NCI-H2029 (cell line): ENCODE data around the gene DDAH1.

ENCODE experiments used
- DNase-seq: peaks from one replicate; lab custom pipeline; 2025; lab: John Stamatoyannopoulos, UW

The DDAH1 gene

DNA sequence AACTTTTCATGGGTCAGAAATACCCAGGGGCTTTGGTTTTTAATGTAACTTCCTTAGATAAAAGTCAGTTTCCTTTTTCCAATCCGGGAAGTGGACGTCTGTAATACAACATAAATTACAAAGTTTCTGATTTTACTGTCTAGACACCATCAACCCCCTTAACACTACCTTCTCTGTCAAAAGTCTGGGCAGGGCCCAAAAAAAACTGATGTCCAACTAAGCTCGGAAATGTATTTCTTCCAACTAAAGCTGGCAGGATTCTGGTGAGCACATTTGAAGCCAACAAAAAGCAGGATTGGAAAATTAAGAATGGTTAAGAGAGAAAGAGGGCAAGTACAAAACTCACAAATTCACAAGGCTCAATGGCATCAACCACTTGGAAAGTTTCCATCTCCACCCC is 24.3 kb downstream of the DDAH1 start:
- no peak for DNase-seq

DNA sequence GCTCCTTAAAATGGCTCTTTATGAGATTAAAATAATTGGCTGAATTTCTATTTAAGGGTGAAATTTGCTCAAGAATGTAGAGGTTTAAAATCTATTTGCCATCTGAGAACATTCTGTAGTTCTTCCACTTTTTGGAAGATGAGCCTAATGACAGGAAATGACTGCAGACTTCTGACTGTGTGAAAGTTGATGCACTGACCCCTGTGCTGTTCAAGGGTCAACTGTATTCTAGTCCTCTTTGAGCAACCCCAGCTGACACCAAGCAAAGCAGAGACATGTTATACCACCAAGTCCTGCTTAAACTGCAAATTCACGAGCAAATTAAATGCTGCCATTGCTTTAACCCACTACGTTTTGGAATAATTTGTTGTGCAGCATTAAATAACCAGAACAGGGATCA is 26.6 kb downstream of the DDAH1 start:
- no peak for DNase-seq

DNA sequence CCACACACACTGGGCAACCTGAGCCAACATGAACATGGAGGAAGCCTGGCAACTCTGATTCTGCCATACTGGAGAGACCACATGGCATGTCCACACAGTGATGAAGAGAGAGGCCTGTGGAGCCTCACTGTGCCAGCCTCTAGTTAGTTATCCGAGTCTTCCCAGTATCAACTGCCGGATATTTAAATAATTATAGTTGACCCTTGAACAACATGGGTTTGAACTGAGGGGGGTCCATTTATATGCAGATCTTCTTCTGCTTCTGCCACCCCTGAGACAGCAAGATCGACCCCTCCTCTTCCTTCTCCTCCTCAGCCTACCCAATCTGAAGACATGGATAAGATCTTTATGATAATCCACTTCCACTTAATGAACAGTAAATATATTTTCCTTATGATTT is 27.8 kb downstream of the DDAH1 start:
- DNase-seq: no peak

DNA sequence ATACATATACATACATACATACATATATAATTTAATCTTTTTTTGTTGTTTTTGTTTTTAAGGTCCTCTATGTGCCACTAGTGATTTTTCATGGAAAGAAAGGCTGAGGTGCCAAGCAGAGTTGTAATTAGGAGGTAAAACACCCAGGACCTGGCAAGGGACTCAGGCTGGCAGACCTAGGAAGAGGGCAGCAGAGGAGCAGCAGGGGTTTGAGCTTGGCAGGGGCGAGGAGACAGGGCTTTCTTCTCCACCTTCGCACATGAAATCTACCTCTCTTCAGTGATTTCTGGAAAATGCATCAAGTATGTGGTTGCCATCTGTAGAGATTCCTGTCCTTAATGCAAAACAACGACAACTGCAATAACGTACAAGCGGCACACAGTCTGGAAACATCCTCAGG is 31.9 kb downstream of the DDAH1 start:
- no peak for DNase-seq

DNA sequence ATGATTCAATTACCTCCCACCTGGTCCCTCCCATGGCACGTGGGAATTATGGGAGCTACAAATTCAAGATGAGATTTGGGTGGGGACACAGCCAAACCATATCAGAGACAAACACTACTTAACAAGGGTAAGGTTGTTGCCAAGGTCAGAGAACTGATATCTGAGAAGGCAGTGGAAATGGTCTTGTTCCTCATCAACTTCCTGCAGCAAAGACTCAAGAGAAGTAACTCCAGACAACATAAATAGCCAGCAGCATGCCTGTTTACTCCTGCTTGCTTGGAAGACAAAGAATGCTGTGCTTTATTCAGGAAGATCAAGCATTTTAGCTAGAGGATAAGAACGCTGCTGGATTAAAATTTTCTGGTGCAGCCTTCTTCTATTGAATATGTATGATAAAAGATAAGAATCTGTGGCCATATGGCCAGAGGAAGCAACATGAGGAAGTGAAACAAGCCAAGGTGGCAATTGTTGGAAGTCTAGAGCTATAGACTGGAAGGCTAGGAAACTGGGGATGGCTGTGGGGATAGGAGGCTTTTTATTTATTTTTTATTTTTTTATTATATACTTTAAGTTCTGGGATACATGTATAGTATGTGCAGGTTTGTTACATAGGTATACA is 36.4 kb downstream of the DDAH1 start:
- DNase-seq: no peak

DNA sequence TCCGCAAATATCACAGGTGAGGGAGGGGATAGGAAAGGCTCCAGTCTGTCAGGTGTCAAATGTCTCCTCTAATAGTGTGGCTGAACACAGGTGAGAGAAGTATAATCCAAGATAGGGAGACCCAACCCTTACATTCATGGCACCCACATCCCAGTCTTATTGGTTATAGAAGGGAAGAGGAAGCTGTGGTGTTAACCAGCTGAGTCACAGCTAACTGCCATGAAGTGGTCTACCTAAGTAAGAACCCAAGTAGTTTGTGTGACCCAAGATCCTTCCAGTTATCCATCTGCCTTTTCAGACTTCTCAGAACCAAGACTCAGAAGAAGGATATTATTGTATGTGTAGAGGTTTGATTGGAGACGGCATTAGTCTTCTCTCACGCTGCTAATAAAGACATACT is 37.1 kb downstream of the DDAH1 start:
- DNase-seq: no peak

DNA sequence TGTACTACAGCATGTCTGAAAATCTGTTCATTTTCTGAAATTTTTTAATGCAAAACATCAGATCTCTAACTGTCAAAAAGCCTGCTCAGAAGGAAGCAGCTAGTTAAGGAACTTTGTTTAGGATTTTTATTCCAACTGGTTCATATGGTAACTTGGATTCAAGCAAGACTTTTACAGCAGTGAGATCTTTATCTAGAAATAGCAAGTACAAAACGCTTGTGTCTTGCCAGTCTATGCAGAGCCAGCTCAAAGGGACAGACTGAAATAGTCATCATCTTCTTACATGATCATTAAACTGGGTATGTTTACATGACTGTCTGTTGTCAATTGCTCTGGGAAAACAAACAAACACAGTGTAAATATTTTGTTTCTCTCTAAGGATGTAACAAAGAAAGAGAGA is 37.6 kb downstream of the DDAH1 start:
- DNase-seq: no peak

DNA sequence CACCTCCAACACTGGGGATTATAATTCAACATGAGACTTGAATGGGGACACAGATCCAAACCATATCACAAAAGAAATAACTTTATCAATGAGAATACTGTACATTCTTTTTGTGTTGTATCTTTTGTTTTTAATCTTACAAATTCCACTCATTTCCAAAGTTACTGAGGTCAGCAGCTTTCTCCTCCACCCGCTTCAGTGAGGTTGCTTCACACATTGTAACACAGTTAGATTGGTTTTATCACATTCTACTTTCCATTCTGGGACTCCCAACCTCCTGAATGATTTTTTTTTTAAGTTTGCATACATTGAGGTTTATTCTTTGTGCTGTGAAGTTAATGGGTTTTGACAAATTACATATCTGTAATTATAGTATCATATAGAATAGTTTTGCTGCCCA is 43.8 kb downstream of the DDAH1 start:
- DNase-seq: no peak

DNA sequence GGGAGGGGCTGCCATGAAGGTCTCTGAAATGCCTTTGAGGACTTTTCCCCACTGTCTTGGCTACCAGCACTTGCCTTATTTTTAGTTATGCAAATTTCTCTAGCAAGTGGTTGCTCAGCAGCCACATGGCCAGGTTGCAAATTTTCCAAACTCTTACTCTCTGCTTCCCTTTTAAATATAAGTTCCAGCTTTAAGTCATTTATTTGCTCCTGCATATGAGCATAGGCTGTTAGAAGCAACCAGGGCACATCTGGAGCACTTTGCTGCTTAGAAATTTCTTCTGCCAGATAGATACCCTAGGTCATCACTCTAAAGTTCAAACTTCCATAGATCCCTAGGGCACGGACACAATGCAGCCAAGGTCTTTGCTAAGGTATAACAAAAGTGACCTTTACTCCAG is 44.8 kb downstream of the DDAH1 start:
- DNase-seq: no peak

DNA sequence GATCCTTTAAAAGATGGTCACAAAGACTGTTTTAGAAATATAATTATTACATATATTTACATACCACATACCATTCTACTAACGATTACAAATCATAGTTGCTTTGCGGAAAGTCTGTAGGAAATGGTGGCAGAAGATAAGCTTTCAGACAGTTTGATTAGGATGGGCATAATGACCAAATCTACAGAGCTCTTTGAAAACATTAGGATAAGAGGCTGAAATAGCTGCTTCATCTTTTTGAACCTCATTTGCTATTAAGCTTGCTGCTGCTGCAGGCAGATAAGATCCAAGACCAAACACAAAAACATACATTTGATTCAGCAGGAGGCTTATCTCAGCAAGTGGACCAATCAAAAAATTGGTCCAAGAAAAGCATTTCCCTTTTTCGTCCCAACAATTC is 47.1 kb downstream of the DDAH1 start:
- no peak for DNase-seq

DNA sequence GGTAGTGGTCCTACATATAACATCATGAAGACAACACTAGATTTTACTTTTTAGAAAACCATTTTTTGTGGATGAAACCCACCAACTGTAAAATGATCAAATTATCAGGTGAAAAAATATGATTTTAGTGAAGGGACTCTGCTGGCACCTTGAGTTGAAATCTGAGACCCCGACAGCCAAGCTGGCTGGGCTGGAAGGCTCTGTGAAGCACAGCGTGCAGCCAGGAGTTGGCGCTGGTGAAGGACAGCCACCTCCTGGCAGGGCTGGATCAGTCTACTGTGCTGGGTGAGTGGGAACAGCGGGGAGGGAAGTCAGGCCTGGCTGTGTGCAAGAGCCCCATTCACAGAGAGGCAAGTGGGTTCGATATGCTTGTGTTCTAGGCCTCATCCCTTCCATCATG is 47.9 kb downstream of the DDAH1 start:
- DNase-seq: no peak

DNA sequence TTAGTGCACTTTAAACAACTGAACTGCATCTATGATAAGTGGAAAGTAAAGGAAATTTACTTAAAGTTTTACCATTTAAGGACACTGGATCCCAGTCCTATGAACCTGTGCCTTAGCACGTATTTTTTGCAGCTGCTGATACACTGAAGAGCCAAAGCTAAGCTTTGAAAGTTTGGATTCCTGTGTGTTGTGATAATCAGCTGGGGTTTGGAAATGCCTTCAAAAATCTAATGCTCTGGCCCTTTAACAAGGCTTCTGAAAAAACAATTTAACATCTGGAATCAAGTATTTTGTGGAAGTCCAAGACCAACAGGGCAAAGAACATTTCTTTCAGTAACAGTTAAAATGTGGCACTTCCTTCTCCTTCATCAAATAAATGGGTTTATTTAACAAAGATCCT is 51.8 kb downstream of the DDAH1 start:
- no peak for DNase-seq

DNA sequence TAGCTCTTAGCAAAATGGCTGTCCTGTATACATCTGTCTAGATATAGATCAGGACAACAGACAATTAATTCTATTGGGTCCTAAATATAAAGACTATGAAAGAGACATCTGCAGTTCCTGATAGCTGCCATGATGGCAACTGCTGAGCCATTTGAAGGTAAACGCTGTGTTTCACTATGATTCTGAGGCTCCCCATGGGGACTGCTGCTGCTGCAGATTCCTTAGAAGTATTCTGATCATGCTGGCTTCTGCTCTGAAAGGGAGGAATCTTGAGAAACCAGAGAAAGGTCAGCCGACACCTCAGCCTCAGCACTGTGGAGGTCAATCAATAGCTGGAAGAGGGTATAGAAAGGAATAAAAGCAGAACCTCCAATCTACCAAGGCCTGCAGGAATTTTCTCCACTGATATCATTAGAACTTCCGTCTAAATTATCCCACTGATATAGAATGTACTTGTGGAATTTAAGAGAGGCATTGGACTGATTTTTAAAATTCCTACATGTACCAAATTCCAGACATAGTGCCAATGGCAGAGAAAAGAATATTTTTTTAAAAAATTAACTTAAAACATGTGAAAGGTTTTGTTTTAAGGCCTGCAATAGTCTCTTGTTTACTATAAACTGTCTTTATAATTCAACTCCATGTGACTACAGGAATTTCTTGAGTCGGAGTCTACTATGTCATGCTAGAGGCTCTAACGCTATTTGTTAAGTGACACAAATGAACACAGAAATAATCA is 53.2 kb downstream of the DDAH1 start:
- DNase-seq: no peak

DNA sequence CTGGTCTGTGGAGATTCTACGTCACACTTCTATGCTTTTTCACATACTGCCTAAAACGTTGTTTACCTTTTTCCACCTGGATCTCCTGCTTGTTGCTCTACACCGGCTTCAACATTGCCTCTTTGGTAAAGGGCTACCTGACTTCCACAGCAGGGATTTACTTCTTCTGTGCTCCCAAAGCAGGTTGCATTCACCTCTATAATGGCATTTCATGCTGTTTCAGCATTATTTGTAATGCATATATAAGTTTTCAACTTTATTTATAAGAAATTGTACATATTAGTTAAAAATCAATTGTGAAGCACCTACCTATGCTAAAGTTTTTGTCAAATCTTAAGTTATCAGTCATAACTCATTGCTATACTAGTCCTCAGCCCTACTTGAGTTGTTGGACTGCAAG is 55.4 kb downstream of the DDAH1 start:
- no peak for DNase-seq

DNA sequence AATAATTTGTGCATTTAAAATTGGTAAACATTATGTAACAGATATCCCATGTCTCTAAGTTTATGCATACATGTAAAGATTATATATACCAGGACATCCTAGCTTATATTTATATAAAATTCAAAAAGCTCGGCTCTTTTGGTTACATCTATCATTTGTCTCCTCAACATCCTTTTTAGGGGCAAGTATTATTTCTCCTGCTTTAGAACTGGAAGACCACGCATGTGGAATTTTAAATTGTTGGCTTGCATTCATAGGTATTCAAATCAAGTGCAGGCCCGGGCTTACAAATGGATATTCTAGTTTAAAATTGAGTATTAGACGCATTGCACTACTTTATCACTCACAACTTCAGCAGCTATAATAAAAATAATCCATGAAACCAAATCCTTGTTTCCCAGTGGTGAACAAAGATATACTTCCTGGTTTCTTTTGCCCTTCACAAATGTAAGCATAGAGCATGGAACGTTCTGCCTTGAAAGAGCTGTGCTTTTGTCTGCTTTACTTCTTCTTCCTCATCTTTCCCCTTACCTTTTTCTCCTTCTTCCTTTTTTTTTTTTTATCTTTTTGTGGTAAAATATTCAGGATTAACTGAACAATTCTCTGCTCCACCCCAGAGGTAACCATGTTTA is 57.1 kb downstream of the DDAH1 start:
- no peak for DNase-seq

DNA sequence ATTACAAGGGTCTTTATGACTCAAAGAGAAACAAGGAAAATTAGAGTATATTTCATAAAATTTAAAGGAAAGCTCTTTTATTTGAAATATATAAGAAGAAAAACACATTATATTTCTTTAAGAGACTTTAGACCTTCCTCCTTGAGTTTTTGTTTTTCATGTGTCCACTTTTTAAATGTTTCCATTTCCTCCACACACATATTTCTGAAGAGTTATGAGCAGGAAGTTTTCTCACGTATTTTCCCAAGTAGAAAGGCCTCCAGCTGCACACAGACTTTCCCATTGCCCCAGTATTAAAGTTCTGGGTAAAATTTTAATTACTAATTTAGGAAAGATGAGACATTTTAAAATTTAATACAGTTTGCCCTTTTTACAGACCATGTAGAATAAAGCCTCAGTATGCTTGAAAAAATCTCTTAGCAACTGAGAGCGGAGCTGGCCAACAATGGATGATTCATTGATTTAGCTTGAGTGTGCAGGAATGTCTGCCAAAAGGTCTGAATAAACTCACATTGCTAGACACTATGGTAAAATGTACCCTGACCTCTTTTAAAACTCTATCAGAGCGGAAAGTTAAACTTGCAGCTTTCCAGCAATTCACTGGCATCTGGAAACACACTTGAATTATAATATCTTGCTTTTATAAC is 57.9 kb downstream of the DDAH1 start:
- no peak for DNase-seq

DNA sequence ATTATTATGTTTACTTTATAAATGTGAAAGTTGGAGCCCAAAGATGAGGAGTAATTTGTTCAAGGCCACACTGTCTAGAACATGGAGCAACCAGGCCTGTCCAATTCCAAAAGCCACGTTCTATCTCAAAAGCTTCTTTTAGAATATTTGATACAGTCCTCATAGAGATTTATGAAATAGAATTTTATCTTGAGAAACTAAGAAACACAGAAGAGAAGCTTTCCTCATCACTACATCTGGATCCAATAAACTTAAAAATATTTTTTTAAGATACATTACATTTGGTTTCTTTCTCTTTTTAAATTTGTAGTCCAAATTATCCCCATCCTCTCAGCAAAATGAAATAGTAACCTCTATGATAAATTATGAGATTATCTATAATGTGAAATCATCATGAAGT is 58.9 kb downstream of the DDAH1 start:
- DNase-seq: no peak

DNA sequence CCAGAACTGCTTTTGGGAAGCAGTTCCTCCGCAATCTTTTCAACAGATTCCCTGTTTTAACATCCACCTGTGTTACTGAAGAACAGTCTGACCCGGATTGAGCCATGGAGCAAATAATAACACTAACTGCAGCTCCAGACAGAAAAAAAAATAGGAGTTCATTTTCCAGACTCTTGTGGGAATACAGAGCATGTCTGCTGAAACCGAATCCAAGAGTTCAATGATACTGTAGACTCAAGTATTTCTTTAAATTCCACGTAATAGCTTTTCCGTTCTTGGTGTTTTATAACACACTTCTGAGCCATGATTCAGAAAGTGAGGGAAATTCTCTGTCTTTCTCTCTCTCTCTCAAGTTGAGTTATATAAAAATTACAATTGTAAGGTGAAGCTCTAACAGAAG is 60.6 kb downstream of the DDAH1 start:
- DNase-seq: no peak

DNA sequence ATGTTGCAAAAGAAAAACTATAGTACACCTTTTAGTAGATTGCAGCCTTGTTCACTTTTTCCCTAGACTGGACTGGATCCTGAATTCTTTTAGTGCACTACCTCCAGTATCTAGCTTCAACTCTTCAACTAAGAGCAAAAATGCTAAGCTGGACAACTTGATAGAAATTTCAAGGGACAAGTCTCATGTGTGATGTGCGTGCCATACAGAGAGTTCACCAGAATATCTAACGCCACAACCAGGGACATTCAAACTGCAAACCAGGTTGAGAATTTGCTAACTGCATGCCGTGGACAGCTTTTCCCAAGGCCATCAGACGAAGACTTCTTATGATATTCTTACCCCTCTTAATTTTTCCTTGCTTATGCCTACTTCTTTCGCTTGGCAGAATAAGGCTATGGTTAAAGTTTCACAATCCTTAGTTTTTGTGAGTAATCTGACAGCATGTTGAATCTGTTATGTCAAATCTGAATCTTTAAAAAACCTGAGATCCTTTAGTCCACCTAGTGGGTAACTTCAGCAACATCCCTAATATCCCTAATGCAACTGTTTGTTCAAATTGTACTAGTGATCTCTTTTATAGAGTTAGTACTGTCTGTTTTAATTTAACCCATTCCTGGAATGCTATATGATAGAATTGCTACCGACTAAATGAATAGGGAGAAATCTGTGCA is 66.4 kb downstream of the DDAH1 start:
- DNase-seq: no peak

DNA sequence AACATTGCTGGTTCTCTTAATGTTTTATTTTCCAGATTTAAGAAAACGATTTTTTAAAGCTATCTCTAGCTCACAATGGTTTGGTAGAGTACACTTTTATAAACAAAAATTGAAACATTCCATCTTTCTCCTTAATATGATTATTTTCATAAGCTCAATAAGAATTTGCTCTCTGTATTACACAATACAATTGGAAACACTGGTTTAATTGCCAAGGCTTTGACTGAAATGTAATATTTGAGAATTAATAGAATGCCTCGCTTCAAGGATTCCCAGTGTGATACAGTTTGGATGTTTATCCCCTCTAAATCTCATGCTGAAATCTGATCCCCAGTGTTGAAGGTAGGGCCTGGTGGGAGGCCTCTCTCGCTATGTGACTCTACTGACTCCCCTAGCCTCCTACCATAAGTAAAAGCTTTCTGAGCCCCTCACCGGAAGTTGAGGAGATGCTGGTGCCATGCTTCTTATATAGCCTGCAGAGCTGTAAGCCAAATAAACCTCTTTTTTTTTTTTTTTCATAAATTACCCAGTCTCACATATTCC is 67.4 kb downstream of the DDAH1 start:
- DNase-seq: no peak

DNA sequence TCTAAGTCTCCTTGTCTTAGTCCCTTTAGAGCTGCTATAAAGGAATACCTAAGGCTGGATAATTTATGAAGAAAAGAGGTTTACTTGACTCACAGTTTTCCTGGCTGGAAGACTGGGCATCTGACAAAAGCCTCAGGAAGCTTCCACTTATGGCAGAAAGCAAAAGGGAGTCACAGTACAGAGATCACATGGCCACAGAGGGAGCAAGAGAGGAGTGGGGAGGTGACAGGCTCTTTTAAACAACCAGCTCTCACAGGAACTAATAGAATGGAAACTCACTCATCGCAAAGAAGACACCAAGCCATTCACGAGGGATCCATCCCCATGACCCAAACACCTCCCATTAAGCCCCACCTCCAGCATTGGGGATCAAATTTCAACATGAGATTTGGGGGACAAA is 68.8 kb downstream of the DDAH1 start:
- DNase-seq: no peak

DNA sequence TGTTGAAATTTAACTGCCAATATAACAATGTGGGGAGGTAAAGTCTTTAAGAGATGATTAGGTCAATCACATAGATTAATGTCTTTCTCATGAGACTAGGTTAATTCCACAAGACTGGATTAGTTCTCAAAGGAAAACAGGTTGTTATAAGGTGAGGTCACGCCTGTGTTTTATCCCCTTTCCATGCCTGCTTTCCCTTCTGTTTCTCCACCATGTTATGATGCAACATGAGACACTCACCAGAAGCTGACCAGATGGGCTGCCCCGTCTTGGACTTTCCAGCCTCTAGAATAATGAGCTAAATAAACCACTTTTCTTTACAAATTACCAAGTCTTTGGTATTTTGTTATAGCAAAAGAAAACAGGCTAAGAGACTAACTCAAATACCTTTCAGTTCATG is 70.8 kb downstream of the DDAH1 start:
- DNase-seq: no peak
